Dermis blood vessel endothelial cell (primary cell): ENCODE results near the gene DPP6. TPM values are rescaled to one million over a fixed set of nuclear protein-coding genes. Genes with fewer than 3 reads are reported as not detected.

Source experiments
- DNase-seq: peaks from one replicate; pipeline ENCODE4 v3.0.0; 2010
- total RNA-seq: library from RNA; depleted of rRNA; stranded (reverse); fragments of >200 nt; gene quantifications from 2 replicates; pipeline ENCODE4 v1.2.3, GENCODE V29; 2014

Gene DPP6
- total RNA-seq, 1 donor from 2014 or later, result not detected

GRCh38 chr7:154844499-154844898 is 792.3 kb downstream of the DPP6 start:
- DNase-seq, result no peak

GRCh38 chr7:154844955-154845354 is 792.8 kb downstream of the DPP6 start:
- DNase-seq, result no peak

GRCh38 chr7:154848464-154848863 is 796.3 kb downstream of the DPP6 start:
- DNase-seq, result no peak

GRCh38 chr7:154852205-154852604 is 800.0 kb downstream of the DPP6 start:
- DNase-seq, result no peak

- DNase-seq, result no peak
Observed at GRCh38 chr7:154853063-154853726, 801.0 kb downstream of the DPP6 start.

GRCh38 chr7:154853727-154854095 is 801.5 kb downstream of the DPP6 start:
- no peak for DNase-seq

GRCh38 chr7:154854836-154855235 is 802.6 kb downstream of the DPP6 start:
- no peak for DNase-seq

- DNase-seq, result no peak
Observed at GRCh38 chr7:154855366-154855765, 803.2 kb downstream of the DPP6 start.

- DNase-seq, result no peak
Observed at GRCh38 chr7:154856733-154857132, 804.5 kb downstream of the DPP6 start.

GRCh38 chr7:154857240-154857639 is 805.0 kb downstream of the DPP6 start:
- DNase-seq, result no peak

- DNase-seq, result no peak
Observed at GRCh38 chr7:154857728-154858681, 805.8 kb downstream of the DPP6 start.

- DNase-seq, result no peak
Observed at GRCh38 chr7:154858836-154859537, 806.8 kb downstream of the DPP6 start.

GRCh38 chr7:154859747-154860620 is 807.8 kb downstream of the DPP6 start:
- DNase-seq, result no peak

GRCh38 chr7:154860621-154861375 is 808.6 kb downstream of the DPP6 start:
- DNase-seq, result no peak

GRCh38 chr7:154861589-154861988 is 809.4 kb downstream of the DPP6 start:
- DNase-seq, result no peak

- no peak for DNase-seq
Observed at GRCh38 chr7:154862153-154862791, 810.1 kb downstream of the DPP6 start.

- DNase-seq, result no peak
Observed at GRCh38 chr7:154863766-154864522, 811.7 kb downstream of the DPP6 start.

GRCh38 chr7:154864523-154864891 is 812.3 kb downstream of the DPP6 start:
- no peak for DNase-seq

GRCh38 chr7:154865984-154866685 is 813.9 kb downstream of the DPP6 start:
- DNase-seq, result no peak

GRCh38 chr7:154867068-154867467 is 814.9 kb downstream of the DPP6 start:
- DNase-seq, result no peak
